Daoy (cell line): ENCODE results near the gene KRT7. TPM values are rescaled to one million over a fixed set of nuclear protein-coding genes. Genes with fewer than 3 reads are reported as not detected.
A peak's percentile ranks its signal among the peaks of the same experiment; 100 is the strongest.
"Not testable (repeated sequence)": the region's sequence is repeated elsewhere in the genome, so short reads cannot be mapped to it uniquely, and the experiment has no call there.

Source experiments
- DNase-seq: peaks from one replicate; pipeline ENCODE4 v3.0.0-alpha.2; 2015; ENCODE audit warnings: low read depth
- total RNA-seq: library from RNA; depleted of rRNA; stranded (reverse); fragments of >200 nt; shearing (Covaris generic); gene quantifications from 2 replicates; pipeline ENCODE4 v1.2.3, GENCODE V29; 2014

The KRT7 gene
- total RNA-seq, 1 experiment from 2014 or later: 5.5 TPM

DNA sequence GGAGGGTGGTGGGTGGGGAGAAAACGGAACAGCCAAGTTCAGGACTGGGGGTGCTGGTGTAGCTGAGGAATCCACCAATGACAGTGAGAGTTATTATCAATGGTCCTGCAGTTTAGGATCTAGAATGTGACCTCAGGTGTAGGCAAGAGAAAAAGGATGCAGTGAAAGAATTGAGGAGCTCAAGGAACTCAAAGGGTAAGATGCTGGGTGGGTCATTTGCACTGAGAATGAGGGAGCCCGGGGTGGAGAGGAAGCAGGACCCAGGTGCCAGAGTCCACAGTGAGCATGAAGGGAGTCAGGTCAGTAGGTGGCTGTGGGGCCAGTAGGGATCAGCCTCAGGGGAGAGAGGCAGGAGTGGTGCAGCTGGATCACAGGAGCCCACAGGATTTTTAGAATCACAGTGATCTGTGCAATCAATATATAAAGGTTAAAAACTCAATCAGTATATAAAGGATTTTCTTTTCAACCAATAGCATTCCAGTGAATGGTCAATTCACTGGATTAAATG is 3.2 kb upstream of the KRT7 start:
- no peak for DNase-seq

DNA sequence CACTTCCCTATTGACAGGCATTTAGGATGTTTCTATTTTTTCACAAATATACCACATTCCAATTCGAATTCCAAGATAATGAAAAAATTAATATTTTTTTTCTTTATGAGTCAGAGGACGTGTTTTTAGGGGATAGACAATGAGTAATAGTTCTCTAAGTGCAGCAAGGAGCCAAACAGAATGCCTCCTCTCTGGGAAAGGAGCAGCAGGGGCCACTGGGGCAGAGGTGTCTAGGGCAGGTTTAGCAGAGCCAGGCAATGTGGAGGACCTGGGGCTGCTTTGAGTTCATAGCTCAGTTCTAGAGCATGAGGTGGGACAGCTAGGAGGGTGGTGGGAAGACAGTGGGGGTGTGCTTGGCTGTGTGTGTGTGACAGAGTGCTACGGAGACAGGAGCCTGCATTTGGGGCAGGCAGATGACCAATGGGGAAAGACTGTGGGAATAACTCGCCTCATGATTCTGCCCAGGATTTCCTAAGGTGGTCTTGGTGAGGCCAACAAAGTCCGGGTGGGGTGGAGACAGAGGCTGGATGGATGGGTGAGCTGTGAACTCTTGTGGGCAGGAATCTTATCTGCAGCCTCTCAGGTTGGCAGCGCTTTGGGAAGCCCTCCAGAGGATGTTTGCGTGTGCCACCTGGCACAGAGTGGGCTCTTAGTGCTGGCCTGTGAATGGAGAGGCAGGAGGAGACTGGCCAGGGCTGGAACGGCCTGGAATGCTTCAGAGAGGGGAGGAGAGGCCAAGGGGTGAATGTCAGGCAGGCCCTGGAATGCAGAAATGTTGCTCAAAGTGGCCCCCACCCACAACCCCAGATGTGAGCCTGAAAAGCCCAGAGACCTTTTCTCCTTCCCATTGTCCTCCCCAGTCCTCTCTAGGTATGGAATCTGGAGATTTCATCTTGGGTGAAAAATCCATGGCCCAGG is 2.4 kb upstream of the KRT7 start:
- DNase-seq: peak; percentile 91

DNA sequence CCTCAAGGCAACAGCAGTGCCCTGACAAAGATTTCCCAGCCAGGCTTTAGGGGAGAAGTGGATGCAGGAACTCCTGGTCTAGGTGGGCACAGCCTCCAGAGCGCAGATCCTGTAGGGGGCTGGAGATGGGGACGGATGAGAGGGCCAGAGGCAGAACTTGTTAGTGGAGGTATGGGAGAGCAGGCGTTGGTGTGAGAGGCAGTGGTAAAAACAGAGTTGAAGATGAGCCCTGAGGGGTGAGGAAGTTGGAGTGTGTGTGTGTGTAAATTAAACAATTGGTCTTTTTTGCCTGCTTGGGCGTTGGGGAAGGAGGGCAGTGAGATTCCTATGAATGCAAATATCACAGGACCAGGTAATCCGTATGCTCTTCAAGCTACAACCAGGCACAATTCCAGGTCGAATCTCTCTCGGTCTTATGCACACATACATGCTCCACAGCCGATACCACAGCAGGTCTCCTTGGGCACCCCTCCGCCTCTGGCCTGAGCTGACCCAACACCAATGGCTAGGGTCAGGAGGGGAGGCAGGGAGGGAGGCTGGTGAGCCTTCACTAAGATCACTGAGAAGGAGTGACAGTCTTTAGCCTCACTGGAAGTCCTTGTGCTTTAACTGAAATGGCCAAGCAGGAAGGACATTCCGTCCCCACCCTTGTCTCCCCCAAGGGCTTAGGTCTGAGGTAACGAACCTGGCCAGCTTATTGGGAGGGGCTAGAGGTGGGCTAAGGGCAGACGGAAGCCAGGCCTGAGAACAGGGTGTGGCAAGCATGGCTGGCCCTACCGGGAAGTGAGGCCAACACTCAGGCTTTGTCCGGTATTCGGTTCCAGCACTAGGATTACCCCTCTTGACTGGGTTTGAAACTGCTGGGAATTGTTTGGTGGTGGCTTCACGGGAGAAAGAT is 1.5 kb upstream of the KRT7 start:
- no peak for DNase-seq

DNA sequence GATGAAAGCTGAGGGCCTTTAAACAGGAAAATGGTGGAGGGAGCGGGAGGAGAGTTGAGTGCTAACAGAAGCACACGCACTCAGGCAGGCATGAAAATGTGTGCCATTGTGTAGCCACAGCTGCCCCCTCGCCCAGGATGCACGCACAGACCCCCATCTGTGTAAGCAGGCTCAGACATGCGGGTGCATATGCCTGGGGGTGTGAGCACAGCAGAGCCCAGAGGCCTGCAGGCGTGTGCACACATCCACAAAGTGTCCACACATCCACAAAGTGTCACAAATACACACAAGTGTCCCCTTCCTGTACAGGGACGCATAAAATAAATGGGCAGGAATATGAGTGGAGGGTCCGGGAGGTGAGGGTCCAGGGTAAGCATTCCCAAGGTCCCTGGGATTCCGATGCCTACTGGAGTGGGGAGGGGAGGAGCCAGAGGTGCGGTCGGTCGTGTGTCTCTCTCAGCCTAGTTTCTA is 805 bp upstream of the KRT7 start:
- no peak for DNase-seq

DNA sequence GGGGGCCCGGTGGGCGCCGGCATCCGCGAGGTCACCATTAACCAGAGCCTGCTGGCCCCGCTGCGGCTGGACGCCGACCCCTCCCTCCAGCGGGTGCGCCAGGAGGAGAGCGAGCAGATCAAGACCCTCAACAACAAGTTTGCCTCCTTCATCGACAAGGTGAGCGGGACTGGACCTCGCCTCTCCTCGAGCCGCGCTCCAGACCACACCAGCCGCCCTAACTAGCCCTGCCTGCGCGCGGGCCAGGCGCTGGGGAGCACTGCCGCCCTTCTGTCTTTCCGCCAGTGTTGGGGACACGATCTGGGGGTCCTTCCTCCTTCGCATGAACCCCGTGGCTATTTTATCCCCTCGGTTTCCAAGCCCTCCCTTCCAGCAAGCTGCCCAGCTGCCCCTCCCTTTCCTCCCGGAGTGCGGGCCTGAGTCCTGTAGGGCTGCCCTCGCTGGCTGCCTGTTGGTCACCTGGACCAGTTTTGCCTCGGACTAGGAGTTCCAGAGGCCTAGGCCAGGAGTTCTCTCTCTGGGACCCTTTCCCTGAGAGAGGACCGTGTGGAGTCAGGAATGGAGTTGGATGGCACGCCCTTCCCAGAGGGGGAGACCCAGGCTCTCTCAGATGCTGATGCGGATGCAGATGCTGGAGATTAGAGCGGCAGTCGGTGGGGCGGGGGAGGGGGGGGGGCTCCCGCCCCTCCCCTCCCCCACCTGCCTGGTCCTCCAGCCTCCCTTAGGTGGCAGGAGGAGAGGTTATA is 592 bp downstream of the KRT7 start:
- DNase-seq: no peak

DNA sequence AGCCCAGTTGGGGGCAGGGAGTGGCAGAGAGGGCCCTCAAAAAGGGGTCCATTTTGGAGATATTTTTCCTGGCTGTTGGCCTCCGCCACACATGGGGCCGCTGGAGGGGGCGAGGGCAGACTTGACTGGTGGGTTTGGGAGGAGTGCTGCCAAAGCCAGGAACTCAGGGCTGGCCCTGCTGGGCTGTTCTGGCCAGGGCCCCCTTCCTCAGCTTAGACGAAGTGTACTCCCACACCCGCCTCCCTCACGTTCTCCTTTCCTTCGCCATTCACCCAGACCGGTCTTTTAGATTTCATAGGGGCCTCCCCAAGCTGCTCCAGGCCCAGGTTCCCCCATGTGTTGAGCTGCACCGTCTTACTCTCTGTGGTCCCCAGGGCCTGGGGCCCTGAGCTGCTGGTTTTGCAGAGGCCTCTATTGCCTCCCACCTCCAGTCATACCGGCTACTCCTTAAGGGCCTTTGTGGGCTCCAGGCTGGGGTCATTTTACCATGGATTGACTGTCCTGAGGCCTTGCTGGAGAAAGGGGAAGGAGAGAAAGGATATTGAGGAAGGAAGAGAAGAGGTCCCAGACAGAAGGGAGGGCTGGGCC is 1.3 kb downstream of the KRT7 start:
- no peak for DNase-seq

DNA sequence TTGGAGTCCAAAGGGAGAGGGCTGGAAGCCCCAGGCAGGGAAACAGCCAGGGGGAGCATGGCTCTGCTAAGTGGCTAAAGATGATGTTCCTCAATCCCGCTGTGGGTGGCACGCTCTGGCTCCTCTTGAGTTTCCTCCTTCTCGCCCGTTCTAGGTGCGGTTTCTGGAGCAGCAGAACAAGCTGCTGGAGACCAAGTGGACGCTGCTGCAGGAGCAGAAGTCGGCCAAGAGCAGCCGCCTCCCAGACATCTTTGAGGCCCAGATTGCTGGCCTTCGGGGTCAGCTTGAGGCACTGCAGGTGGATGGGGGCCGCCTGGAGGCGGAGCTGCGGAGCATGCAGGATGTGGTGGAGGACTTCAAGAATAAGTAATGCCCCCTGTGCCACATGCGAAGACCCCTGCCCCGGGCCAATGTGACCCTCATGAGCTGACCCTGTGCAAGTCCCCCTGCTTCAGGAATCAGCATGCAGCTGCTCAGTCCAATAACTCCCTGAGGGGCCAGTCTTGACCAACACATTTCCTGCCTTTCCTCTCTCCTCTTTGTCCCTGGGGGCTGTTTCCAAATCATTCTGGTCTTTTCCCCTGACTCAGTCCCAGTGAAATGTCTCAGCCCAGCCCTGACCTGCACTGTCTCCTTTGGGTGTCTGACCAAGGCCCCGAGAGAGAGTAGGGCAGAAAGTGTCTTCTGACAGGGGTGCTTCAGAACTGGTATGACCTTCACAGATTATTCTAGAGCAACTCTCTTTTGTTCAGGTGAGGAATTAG is 2.1 kb downstream of the KRT7 start:
- DNase-seq: no peak

DNA sequence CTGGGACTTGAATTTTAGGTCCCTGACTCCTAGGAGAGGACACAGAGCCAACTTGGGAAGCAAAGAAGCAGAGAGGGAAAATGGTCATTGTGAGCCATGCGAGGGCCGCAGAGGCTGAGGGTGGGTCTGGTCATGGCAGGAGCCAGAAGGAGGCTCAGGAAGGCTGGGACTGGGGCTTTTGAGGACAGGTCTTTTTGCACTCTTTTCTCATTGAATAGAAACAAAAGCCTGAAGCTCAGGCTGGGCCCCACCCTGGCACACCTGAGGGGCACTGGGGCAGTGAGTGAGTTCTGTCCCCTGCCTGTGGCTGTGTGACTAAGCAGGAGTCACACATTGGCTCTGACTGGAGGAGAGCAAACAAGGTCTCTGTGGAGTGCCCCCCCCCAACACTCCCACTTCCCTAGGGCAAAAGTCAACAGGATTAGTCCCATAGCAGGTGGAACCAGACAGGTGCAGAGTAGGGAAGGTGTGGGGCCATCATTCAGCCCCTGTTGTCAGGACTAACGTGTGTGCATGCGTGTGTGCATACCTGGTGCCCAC is 2.8 kb downstream of the KRT7 start:
- peak; percentile 44 for DNase-seq

DNA sequence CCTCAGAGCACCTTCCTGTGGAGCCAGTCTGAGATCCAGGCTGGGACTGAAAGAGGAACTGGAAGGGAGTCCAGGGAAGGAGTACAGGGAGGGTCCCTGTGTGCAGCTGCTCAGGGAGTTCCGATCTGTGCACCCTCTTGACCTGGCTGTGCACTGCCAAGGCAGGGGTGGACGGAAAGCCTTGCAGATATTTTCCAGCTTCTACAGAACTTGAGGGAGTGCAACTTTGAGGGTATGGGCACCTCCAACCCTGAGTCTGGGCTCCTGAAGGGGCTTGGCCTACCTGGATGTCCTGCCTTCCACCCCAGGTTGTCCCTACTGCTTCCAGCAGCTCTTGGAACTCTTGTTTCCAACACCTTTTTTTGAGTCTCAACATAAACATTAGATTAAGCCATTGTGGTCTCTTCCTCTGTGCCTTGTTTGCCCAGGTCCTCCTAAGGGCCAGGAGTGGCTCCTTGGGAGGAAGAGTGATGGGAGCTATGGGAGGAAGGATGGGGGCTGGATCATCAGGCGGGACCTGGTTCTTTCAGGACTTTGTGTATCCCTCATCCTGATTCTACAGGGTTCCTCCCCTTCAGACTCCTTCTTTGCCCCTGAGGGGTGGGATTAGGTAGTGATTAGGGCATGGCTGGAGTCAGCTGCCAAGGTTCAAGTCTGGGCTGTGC is 3.5 kb downstream of the KRT7 start:
- no peak for DNase-seq

DNA sequence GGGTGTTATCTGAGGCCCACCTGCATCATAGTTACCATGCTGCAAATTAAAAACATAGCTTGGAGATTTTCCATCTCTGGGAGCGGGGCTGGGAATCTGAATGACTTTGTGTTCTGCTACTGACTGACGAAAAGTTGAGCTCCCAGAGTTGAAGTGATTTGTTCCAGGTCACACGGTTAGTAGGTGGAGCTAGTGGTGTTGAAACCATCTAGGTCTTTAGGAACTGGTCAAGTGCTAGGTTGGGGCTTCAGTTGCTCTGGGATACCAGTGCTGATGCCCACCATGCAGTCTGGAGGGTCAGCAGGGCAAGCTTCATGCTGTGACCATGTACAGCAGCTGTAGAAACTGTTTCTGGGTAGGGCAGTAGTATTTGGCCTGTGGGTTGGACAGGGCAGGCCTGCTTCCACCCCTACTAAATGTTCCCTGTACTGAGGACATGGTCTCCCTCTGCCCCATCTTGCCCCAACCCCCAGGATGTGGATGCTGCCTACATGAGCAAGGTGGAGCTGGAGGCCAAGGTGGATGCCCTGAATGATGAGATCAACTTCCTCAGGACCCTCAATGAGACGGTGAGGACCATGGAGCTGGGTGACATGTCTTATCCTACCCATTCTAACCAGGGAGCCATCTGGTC is 5.3 kb downstream of the KRT7 start:
- DNase-seq: no peak

DNA sequence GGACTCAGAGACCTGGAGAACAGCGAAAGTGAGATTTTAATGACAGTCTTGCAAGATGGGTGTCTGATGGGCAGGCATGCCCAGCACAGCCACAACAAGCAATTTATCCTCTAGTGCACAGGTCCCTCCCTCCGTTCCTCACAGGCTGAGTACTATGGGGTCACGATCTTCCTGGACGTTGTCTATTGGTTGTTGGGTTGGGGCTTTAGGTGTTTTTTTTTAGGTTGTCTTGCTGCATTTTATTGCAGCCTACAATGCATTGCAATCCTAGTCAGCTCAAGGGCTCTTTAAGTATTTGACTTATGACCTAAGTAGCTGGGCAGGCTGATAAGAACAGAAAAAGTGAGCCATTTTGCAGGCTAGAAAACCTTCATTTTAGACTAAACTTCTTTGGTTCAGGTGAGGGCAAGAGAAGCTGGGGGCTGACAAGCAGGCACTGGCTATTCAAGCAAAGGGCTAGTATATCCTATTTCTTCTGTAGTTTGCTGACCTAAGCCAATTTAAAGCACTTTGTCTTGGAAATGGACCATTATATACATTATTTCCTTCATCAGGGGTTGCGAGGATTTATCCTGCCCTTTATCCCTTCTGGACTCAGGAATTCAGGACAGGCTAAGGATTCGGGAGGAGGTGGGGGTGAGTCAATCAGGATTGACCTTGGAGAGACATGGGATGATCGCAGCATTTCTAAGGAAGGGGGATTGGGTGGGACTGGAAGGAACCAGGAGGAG is 6.0 kb downstream of the KRT7 start:
- no peak for DNase-seq

DNA sequence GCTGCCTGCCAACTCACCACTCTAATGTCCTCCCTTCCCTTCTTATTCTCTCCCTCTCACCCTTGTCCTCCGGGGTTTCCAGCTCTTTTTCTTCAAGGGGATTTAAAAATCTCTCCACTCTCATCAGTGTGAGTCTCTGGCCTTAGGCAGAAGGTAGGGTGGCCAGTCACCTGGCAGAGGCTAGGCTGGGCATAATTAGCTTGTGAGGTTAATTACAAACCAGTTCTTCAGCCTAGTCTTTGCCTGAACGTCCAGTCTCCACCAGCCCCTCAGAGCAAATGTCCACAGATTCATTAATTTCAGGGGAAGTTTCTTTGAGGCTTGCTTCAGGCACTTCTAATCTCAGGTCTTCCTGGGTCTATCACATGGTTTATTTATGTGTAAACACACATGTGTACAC is 6.7 kb downstream of the KRT7 start:
- DNase-seq: no peak

DNA sequence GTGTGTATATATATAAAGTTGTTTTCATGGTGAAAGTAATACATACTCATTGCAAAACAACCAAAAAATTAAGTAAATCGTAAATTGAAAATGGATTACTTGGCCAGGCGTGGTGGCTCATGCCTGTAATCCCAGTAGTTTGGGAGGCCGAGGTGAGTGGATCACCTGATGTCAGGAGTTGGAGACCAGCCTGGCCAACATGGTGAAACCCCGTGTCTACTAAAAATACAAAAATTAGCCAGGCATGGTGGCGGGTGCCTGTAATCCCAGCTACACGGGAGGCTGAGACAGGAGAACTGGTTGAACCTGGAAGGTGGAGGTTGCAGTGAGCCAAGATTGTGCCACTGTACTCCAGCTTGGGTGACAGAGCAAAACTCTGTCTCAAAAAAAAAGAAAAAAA is 7.2 kb downstream of the KRT7 start:
- DNase-seq: not testable (repeated sequence)

DNA sequence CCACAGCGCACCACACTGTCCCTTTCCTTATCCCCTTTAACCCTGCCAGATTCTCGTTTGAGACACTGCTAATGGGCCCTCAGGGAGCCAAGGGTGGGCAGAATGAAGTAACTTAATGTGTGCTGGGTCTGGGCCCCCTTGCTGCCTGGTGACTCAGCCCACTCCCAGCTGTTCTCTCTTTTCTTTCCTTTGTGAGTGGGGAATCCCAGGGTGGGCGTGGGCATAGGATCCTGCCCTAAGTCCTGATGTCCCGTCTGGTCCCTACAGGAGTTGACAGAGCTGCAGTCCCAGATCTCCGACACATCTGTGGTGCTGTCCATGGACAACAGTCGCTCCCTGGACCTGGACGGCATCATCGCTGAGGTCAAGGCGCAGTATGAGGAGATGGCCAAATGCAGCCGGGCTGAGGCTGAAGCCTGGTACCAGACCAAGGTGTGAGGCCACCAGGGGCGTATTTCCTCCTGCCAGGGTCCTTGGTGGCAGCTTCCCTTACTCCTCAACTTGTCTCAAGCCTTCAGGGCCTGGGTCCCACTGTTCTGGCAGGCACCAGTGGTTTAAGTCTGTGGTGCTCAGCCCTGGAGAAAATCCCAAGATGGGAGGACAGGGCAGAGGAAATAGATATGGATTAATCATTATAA is 8.3 kb downstream of the KRT7 start:
- DNase-seq: peak; percentile 57

DNA sequence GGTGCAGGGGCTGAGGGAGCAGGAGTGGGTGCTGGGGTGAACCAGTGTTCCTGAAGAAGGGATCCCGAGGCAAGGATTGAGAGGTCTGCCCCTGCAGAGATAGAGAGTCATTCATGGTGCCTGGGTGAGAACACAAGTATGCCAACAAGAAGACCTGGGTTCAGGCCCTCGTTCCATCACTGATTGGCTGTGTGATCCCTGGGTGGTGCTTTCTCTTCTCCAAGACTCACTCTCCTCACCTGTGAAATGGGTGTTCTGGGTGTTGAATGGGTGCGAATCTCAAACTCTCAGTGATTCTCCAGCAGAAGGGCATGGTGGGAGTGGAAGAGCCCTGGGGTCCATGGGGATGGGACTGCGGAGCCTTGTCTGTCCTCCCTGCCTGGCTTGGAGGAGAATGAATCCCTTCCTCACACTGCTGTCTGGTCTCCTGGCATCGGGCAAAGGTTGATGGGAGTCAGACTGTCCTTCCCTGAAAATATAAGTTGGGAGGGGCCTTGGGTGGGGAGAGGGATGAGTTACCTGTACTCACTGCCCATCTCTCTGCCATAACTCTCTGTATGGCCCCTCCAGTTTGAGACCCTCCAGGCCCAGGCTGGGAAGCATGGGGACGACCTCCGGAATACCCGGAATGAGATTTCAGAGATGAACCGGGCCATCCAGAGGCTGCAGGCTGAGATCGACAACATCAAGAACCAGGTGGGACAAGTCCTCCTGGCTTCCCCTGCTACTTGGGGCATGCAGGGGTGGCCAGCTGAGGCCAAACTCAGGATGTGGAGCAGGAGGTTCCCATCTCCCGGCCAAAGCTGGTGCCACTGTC is 9.6 kb downstream of the KRT7 start:
- DNase-seq: no peak

DNA sequence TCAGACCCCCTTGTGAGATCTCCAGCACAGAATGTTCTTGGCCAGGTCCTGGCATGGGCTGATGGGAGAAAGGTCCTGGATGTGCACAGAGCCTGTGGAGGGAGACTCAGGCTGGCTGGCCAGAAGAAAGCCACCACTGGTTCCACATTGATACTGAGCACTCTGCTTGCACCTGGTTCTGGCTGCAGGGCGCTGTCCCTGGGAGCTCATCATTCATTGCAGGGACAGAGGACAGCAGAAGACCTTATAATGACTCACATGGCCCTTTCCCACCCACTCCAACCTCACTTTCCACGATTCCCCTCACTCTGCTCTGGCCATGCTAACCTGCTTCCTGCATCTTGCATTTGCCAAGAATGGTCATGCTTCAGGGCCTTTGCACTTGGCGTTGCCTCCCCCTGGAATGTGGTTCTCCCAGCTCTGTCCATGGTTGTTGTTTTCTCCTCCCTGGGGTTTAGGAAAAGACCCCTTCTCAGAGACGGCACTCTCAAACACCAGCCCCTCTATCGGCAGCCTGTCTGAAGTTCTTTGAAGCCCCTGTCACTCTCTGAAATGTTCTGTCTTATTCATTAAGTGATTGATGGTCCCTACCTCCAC is 10.3 kb downstream of the KRT7 start:
- DNase-seq: peak; percentile 83
